SK-N-MC (cell line): Measurements from ENCODE around the gene FAM76B.

Experiments
- EZH2 ChIP-seq: fragments of 200-600 bp; sonication (generic); IDR thresholded peaks from one replicate; pipeline ENCODE4 v1.6.1; 2017; ENCODE audit warnings: antibody characterized with exemption
- FOXP2 ChIP-seq: optimal IDR thresholded peaks from 2 replicates; pipeline ENCODE3; 2011; ENCODE audit warnings: mild to moderate bottlenecking, moderate library complexity; ENCODE audit not compliant: insufficient read depth; ENCODE audit errors: extremely low read length, control extremely low read depth
- POLR2AphosphoS5 ChIP-seq: IDR thresholded peaks from 2 replicates; pipeline ENCODE4 v1.6.1; 2012; ENCODE audit warnings: mild to moderate bottlenecking, low read depth, low read length, borderline replicate concordance

GRCh38 chr11:95835351-95835750 lies 45.8 kb upstream of the FAM76B start:
- TF ChIP-seq EZH2 (no peak), POLR2AphosphoS5 (no peak), FOXP2 (no peak)
